Measurements from ENCODE around the gene ABCD4. TPM values are rescaled to one million over a fixed set of nuclear protein-coding genes. Genes with fewer than 3 reads are reported as not detected.

ABCD4 gene
- total RNA-seq, 1 donor from 2014 or later = 55.6 TPM

GRCh38 chr14:74259513-74259912 is 43.2 kb downstream of the ABCD4 start:
- no peak for DNase-seq (ENCODE audit: low read depth)

- DNase-seq (ENCODE audit: low read depth) = no peak
Observed at GRCh38 chr14:74258764-74259035, 44.0 kb downstream of the ABCD4 start.

- no peak for DNase-seq (ENCODE audit: low read depth)
Observed at GRCh38 chr14:74257941-74258763, 44.6 kb downstream of the ABCD4 start.

- no peak for DNase-seq (ENCODE audit: low read depth)
Observed at GRCh38 chr14:74257078-74257940, 45.4 kb downstream of the ABCD4 start.

GRCh38 chr14:74255281-74255680 is 47.5 kb downstream of the ABCD4 start:
- DNase-seq (ENCODE audit: low read depth) = no peak

GRCh38 chr14:74249433-74250375 is 53.0 kb downstream of the ABCD4 start:
- no peak for DNase-seq (ENCODE audit: low read depth)

- no peak for DNase-seq (ENCODE audit: low read depth)
Observed at GRCh38 chr14:74248017-74248416, 54.7 kb downstream of the ABCD4 start.

- no peak for DNase-seq (ENCODE audit: low read depth)
Observed at GRCh38 chr14:74246542-74246941, 56.2 kb downstream of the ABCD4 start.

GRCh38 chr14:74245292-74245691 is 57.4 kb downstream of the ABCD4 start:
- DNase-seq (ENCODE audit: low read depth) = no peak

- DNase-seq (ENCODE audit: low read depth) = no peak
Observed at GRCh38 chr14:74244115-74244514, 58.6 kb downstream of the ABCD4 start.

- DNase-seq (ENCODE audit: low read depth) = no peak
Observed at GRCh38 chr14:74243051-74243450, 59.7 kb downstream of the ABCD4 start.

GRCh38 chr14:74242780-74243042 is 60.0 kb downstream of the ABCD4 start:
- DNase-seq (ENCODE audit: low read depth) = no peak

- DNase-seq (ENCODE audit: low read depth) = no peak
Observed at GRCh38 chr14:74242021-74242779, 60.5 kb downstream of the ABCD4 start.

- DNase-seq (ENCODE audit: low read depth) = no peak
Observed at GRCh38 chr14:74241652-74242017, 61.1 kb downstream of the ABCD4 start.

GRCh38 chr14:74240794-74241651 is 61.7 kb downstream of the ABCD4 start:
- no peak for DNase-seq (ENCODE audit: low read depth)

GRCh38 chr14:74239848-74240793 is 62.6 kb downstream of the ABCD4 start:
- no peak for DNase-seq (ENCODE audit: low read depth)

GRCh38 chr14:74238974-74239847 is 63.5 kb downstream of the ABCD4 start, which contains the start of gene VSX2:
Gene VSX2 (plus strand): TSS chr14:74239449. CDS start chr14:74239562, 113 bp downstream.
- no peak for DNase-seq (ENCODE audit: low read depth)

- peak; percentile 5 for DNase-seq (ENCODE audit: low read depth)
Observed at GRCh38 chr14:74237441-74237840, 65.3 kb downstream of the ABCD4 start.
